NCI-H82 treated with DMSO at 0.1 percent for 48 hours (cell line): Measurements from ENCODE around the gene TRMT1.
A peak's percentile ranks its signal among the peaks of the same experiment; 100 is the strongest.

Experiments
- DNase-seq: peaks from one replicate; lab custom pipeline; 2025; ENCODE audit not compliant: unreplicated experiment; lab: John Stamatoyannopoulos, UW

TRMT1 gene

GRCh38 chr19:13127811-13128575 lies 11.5 kb upstream of the TRMT1 start:
- no peak for DNase-seq

GRCh38 chr19:13127051-13127450 lies 10.5 kb upstream of the TRMT1 start:
- no peak for DNase-seq

- DNase-seq, result no peak
Observed at GRCh38 chr19:13122980-13123957, 6.7 kb upstream of the TRMT1 start.

DNA sequence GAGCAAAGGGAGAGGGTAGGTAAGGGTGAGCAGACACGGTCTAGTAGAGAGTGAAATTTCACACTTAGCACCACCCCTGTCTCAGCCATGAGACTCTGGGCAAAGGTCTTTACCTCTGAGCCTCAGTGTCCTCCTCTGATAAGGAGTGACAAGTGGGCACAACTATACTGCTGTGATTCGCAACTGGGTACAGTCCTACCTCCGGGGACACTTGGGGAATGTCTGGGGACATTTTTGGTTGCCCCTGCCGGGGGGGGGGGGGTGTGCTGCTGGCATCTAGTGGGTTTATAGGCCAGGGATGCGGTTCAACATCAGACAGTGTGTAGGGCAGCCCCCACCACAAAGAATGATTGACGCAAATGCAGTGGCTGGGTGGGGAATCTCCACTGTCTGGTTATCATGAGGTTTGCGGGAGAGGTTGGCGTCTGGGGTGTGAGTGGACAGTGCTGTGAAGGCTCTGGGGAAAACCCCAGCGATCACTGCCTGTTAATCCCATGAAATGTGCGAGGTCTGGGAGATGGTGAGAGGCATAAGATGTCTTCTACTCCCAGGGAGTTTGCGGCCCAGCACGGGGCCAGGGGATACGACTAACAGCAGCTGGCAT lies 5.8 kb upstream of the TRMT1 start:
- no peak for DNase-seq

DNA sequence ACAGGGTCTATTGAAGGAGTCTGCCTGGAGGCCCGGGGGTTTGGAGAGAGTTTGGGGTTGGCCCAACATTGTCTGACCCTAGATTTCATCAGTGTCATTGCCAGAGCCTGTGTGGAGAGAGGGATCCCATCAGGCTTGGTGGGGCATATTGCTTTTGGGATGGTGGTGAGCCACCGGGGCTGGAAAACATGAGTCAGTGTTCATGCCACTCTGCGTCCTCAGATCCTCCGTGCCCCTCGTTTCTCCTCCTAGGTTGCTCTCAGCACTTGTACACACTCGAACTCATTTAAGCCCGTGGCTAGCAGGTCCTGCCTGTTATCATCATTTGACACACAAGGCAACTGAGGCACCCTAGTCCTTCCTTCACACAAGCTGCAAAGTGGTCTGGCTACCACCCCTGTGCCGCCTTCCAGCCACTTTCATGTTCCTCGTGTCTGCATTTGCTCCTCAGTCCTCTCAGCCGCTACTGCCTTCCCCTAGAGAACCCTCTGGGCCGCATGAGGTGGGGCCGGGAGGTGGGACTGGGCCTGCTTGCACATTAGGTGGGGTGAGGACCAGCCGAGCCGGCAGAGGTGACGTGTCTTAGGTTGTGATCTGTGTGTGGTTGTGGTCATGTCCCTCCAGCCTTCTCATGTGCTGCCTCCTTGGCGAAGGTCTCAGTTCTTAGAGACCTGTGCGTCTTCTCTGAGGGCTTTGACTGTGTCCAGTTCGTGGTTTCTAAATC lies 5.2 kb upstream of the TRMT1 start:
- no peak for DNase-seq

GRCh38 chr19:13120817-13121216 lies 4.3 kb upstream of the TRMT1 start:
- DNase-seq, result no peak

DNA sequence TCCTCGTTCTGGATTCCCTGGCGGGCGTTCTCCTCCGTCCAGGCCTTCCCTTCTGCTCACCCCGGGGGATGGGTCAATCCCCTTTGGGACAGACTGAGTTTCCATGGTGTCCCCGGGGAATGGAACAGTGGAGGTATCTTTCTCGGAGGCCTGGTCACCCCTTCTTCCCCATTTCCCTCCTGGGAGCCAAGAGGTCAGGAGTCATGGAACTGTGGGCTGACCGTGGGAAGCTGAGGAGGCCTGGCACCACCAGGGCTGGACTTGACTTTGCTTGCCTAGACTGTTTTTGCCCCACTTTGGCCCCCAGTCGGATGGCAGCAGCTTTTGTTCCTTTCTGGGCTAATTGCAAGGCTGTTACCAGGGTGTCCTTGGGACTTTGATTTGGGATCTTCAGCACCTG lies 3.5 kb upstream of the TRMT1 start:
- no peak for DNase-seq

GRCh38 chr19:13119627-13120026 lies 3.1 kb upstream of the TRMT1 start:
- DNase-seq, result no peak

GRCh38 chr19:13118424-13119193 lies 2.1 kb upstream of the TRMT1 start:
- peak; percentile 30 for DNase-seq

- peak; percentile 89 for DNase-seq
Observed at GRCh38 chr19:13117772-13118423, 1.4 kb upstream of the TRMT1 start, which contains the start of gene NACC1. NACC1 (plus strand) TSS chr19:13118264; CDS start chr19:13135208, 16,944 bp downstream.

DNA sequence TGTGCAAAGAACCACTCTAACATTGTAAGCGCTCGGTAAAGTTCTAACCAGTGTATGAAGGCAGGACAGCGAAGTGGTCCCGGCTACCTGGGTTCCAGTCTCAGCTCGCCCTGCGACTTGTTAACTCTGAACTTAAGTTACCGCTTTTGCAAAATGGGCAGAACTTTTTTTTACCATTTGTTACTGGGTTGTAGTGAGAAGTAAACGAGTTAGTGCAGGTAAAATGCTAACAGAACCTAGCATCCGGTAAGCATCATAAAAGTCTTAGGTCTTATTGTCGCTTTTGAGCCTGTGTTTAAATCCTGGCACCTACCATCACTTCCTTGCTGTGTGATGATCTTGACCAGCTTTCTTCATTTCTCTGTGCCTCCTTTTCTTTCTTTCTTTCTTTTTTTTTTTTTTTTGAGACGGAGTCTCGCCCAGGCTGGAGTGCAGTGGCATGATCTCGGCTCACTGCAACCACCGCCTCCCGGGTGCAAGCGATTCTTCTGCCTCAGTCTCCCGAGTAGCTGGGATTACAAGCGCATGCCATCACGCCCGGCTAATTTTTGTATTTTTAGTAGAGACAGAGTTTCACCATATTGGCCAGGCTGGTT lies 734 bp upstream of the TRMT1 start:
- no peak for DNase-seq

- no peak for DNase-seq
Observed at GRCh38 chr19:13115936-13116281, 631 bp downstream of the TRMT1 start.

DNA sequence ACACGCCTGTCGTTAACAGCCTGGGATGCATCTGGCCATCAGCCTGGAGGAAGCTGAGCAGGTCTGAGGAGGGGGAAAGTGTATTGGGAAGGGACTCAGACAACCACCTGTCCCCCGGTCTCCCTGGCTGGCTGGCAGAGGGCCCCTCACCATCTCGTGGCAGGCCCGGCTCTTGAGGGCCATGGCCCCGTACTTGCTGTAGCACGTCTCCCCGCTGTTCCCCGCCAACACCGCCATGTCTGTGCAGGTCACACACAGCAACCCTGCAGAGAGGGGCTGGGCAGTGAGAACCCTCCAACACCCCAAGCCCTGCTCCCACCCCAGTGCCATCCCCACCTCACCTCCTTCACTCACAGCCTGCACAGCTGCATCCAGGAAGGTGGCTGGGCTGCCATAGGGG lies 4.0 kb downstream of the TRMT1 start:
- DNase-seq, result no peak

- no peak for DNase-seq
Observed at GRCh38 chr19:13110099-13110610, 6.4 kb downstream of the TRMT1 start.

GRCh38 chr19:13109361-13110098 lies 7.0 kb downstream of the TRMT1 start:
- DNase-seq, result no peak

DNA sequence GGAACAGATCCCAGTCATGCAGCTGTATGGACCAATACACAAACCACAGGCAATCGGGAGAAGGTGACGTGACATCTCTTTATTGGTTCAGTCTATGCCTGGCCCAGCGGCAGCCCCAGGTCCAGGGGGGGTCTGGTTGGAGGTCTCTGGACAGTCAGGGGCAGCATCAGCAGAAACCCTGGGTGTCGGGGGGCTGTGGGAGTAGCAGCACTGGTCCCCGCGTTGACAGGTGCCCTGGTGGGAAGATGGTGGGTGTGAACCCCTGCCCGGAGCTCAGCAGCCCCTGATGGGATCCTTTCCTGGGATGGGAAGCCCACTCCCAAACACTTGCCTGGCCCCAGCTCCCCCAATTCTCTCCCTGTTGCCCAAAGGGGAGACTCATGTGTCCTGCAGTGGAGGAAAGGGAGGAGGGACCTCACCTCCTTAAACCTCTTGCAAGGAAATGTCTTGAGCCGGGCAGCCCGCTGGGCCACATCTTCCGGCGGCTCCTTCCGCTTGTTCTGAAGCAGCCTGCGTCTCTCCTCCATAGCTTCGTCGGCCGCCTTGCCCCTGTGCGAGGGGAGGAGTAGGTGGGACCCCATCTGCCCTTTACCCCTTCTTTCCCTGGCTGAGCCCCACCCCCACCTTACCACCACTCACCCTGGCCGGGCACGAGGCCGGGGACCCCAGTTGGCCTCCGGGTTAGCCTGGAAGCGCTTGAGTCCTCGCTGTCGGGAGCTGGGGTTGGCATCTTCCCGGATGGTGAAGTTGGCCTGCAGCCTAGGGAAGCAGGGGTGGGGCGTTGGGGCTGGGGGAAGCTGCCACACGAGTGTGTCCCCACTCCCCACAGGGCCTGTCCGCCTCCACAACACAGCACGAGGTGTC lies 11.5 kb downstream of the TRMT1 start:
- DNase-seq, result no peak

GRCh38 chr19:13104360-13104847 lies 12.1 kb downstream of the TRMT1 start:
- DNase-seq, result no peak
